ENCODE data around the gene CFAP100.

Gene CFAP100

GRCh38 chr3:126415661-126416591 is 21.2 kb downstream of the CFAP100 start:
- no peak overlapping the region for H3K27ac ChIP-seq
- no peak overlapping the region for H3K4me3 ChIP-seq (ENCODE audit: low read depth in 1 of 2, low read length in 1 of 2)
- no peaks in the 10 kb centered on the region for H3K4me1 ChIP-seq (ENCODE audit: control insufficient read depth in 1 of 2, insufficient read depth in 1 of 2, low read depth in 1 of 2, low read length in 1 of 2)
- TF ChIP-seq, protein P1, sequence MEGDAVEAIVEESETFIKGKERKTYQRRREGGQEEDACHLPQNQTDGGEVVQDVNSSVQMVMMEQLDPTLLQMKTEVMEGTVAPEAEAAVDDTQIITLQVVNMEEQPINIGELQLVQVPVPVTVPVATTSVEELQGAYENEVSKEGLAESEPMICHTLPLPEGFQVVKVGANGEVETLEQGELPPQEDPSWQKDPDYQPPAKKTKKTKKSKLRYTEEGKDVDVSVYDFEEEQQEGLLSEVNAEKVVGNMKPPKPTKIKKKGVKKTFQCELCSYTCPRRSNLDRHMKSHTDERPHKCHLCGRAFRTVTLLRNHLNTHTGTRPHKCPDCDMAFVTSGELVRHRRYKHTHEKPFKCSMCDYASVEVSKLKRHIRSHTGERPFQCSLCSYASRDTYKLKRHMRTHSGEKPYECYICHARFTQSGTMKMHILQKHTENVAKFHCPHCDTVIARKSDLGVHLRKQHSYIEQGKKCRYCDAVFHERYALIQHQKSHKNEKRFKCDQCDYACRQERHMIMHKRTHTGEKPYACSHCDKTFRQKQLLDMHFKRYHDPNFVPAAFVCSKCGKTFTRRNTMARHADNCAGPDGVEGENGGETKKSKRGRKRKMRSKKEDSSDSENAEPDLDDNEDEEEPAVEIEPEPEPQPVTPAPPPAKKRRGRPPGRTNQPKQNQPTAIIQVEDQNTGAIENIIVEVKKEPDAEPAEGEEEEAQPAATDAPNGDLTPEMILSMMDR (IDR thresholded peaks at IDR 0.05): no peak
- H3K36me3 ChIP-seq: no peaks in the 10 kb centered on the region
- peaks cover 57% of the 10 kb centered on the region for H3K27me3 ChIP-seq
- no peaks in the 10 kb centered on the region for H3K9me3 ChIP-seq

DNA sequence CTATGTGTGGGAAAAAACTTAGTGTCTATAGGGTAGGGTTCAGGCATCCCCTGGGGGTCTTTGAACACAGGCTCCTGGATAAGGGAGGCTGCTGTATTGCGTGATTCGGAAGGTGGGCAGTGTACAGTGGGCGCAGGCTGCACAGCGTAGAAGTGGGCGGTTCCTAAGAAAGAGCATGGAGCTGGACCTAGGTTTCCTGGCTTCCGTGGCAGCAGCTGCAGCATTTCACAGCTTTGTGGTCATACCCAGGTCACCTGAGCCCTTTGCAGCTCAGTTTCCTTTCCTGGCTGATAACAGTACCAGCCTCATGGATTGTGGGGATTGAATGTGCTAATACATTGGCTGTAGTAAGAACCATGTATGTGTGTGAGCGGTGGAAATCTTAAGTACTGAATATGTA is 22.2 kb downstream of the CFAP100 start:
- H3K36me3 ChIP-seq: no peaks in the 10 kb centered on the region
- H3K9me3 ChIP-seq: no peaks in the 10 kb centered on the region
- H3K27me3 ChIP-seq: peaks cover 49% of the 10 kb centered on the region
- H3K4me1 ChIP-seq (ENCODE audit: control insufficient read depth in 1 of 2, insufficient read depth in 1 of 2, low read depth in 1 of 2, low read length in 1 of 2): no peaks in the 10 kb centered on the region
- TF ChIP-seq, protein P1 (IDR thresholded peaks at IDR 0.05): no peak
- no peak overlapping the region for H3K4me3 ChIP-seq (ENCODE audit: low read depth in 1 of 2, low read length in 1 of 2)
- H3K27ac ChIP-seq: no peak overlapping the region

DNA sequence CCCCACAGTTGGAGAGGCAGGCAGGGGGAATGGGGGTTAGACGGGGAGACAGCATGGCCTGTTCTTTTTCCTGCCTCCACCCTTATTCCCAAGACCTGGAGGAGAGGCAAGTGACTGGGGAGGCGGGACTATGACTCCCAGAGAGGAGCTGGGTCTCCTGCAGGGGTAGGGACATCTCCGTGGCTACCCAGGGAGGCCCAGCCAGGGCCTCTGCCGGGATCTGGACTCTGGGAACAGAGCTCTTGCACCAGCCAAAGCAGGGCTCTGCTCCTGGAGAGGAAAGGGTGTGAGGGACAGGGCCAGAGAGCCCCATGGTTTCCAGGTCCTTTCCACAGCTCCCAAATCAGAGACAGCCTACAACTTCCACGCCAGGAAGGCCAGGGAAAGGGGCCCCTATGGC is 22.8 kb downstream of the CFAP100 start:
- no peak overlapping the region for H3K4me3 ChIP-seq (ENCODE audit: low read depth in 1 of 2, low read length in 1 of 2)
- peaks cover 44% of the 10 kb centered on the region for H3K27me3 ChIP-seq
- H3K27ac ChIP-seq: no peak overlapping the region
- no peaks in the 10 kb centered on the region for H3K4me1 ChIP-seq (ENCODE audit: control insufficient read depth in 1 of 2, insufficient read depth in 1 of 2, low read depth in 1 of 2, low read length in 1 of 2)
- no peaks in the 10 kb centered on the region for H3K36me3 ChIP-seq
- no peaks in the 10 kb centered on the region for H3K9me3 ChIP-seq
- TF ChIP-seq, protein P1 (IDR thresholded peaks at IDR 0.05): no peak

DNA sequence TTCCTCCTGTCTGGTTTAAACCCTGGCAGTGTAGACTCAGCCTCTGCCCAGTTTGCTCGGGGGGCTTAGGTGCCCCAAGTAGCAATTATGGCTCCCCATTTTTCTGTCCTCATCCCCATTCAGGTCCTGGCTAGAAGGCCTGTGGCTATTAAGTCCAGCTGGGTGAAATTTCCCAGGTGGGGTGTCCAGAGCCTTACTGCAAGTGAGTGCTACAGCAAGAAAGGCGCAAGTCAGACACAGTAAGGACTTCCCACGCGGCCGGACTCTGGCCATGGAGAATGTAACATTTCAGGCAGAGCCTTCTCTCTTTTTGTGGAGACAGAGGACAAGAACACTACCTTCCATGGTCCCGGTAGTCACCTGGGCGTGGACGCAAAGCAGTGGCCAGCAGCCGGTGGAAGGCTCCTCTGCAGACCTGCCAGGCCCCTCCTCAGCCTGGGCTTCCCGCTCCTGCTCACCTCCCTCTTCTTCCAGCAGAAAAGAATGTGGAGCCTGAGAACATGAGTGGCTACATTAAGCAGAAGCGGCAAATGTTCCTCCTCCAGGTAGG is 23.3 kb downstream of the CFAP100 start:
- Histone ChIP-seq H3K27ac (no peak overlapping the region), H3K9me3 (no peaks in the 10 kb centered on the region), H3K4me3 (ENCODE audit: low read depth in 1 of 2, low read length in 1 of 2) (no peak overlapping the region), H3K36me3 (no peaks in the 10 kb centered on the region), H3K4me1 (ENCODE audit: control insufficient read depth in 1 of 2, insufficient read depth in 1 of 2, low read depth in 1 of 2, low read length in 1 of 2) (no peaks in the 10 kb centered on the region), H3K27me3 (peaks cover 38% of the 10 kb centered on the region)
- TF ChIP-seq, protein P1 (IDR thresholded peaks at IDR 0.05): no peak

DNA sequence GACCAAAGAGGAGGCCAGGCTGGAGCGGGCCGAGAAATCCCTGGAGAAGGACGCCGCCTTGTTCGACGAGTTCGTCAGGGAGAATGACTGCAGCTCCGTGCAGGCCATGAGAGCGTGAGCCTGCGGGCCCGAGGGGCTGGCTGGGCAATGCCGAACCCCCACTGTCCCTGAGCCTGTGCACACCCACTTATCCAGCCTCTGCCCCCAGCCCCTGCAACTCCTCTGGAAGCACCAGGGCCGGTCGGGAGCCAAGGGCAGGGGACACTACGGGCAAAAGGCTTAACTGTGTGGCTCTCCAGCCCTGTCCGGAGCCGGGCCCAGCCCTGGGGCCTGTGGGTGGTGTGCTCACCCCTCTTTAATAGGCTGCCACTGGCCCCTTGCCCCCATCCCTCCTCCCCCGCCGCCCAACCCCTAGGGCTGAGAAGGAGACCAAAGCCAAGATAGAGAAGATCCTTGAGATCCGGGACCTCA is 24.0 kb downstream of the CFAP100 start:
- Histone ChIP-seq H3K4me3 (ENCODE audit: low read depth in 1 of 2, low read length in 1 of 2) (no peak overlapping the region), H3K27ac (no peak overlapping the region), H3K27me3 (peaks cover 33% of the 10 kb centered on the region), H3K4me1 (ENCODE audit: control insufficient read depth in 1 of 2, insufficient read depth in 1 of 2, low read depth in 1 of 2, low read length in 1 of 2) (no peaks in the 10 kb centered on the region), H3K9me3 (no peaks in the 10 kb centered on the region), H3K36me3 (no peaks in the 10 kb centered on the region)
- TF ChIP-seq, protein P1 (IDR thresholded peaks at IDR 0.05): no peak
